HuH-7 (cell line): ENCODE data around the gene RCSD1.

Experiments used
- DNase-seq: peaks from one replicate; pipeline ENCODE4 v3.0.0; 2011; ENCODE audit warnings: low spot score

RCSD1 gene

DNA sequence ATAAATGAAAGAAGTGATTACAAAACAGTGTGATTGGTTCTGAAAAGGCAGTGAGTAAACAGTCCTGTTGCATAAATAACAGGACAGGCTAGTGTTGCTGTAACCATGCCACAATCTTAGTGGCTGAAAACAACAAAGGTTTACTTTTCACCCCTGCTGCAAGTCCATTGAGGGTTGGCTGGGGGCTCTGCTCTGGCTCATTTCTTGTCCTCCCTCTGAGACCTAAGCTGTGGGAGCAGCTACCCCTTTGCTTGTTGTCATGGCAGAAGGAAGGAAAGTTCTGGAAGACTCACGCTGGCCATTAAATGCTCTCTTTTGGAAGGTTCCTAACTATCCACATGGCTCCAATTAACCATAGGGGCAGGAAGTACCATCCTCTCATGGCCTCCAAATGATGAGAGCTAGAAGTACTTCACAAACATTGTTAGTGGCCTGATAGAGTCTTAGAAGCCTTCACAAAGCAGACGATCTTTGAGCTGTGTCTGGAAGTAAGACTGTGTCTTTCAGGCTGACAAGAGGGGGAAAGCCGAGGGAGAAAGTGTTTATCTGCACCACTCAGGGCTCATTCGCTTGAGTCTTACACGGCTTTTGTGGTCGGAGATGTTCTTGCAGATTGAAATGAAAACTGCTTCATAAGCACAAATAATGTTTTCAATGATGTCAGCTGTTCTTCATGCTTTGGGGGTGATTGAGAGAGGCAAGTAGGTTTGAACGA lies 11.9 kb downstream of the RCSD1 start:
- no peak for DNase-seq

DNA sequence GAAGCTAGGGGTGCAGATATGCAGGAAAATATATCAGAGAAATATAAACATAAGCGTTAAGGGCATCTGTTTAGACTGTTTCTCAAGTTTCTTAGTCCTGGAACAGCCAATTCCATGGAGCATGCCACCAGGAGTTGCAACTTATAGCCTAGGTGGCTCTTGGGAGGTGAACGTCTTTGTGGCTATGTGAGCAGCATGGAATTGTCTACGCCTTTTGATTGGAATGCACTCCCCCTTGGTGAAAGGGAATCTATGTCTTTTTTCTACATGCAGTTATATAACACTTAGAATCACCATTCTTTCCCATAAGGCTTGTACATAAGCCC lies 12.4 kb downstream of the RCSD1 start:
- no peak for DNase-seq

DNA sequence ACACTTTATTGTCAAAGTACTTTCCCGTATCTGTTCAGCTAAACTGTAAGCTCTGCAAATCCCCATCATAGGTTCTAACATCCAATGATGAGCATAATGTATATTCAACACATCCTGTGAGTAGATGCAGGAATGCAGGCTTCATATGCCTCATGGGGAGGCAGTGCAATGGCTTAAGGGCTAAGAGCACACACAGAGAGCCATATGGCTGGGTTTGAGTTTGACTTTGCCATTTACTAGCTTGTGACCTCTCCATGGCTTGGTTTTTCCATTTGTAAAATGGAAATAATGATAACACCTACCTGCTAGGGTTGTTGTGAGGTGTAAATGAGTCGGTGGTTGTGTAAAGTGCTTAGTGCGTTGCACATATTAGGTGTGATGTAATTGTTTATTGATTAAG lies 13.4 kb downstream of the RCSD1 start:
- no peak for DNase-seq

DNA sequence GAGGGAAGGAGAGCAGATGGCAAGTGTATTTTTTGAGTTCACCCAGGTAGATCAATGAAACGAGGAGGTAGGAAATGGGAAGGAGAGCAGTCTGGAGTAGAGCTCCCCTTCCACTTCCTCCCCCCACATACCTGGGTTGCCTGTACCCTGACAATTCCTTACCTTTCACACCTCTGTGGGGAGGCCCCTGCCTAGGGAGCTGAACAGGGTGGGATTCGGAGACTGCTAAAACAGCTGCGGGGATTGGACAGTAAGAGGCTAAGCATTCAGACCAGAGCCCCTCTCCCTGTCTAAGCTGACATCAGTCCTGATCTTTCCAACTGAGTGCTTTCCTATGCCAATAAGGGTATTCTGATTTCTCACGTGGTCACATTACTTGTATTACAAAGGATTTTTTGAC lies 14.5 kb downstream of the RCSD1 start:
- no peak for DNase-seq

DNA sequence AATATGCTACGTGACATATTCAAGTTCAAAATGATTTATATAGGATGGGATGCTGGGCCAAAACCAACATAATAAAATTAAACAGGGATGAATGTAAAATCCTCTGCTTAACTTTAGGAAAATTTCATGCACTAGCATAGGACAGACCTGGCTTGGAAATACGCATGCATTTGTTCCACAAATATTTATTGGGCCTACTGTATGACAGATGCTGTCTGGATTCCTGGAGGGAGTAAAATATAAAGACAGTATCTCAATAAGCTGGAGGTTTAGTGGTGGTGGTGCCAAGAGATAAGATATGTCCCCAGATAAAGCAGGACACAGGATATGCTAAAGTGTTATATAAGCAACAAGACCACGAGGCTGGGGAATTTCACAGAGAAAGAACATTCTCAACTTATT lies 15.1 kb downstream of the RCSD1 start:
- DNase-seq, result no peak

DNA sequence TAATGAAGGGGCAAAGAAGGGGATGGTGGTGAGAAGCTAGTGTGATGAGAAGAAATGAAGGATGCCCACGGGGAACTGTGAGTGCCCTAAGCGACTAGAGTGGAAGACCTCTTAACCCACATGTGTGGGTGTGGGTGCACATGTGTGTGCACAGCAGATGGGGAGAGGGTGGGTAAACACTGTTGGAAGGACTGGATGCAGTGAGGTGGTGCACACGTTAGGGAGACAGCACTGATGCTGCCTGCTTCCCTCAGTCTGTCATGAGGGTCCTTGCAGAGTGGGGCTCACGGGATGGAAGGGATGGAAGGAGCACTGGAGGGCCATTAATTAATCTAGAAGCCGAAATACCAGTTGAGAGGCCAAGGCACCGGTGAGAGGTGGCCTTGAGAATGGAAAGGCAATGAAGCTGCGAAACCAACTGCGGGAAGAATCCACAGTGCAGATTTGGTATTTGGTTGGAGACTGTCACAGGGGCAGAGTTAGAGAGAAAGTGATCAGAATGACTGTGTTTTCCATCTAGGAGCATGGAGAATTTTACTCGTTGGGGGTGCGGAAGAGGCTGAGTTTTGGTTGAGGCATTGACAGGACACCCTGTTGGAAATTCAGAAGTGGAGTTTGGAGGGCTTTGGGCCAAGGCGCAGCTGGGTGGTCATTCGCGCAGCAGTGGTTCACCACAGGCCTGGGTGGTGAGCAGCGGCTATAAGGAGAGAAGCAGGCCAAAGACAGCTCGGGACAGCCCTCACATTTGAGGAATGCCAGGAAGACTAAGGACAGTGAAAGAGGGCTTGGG lies 15.8 kb downstream of the RCSD1 start:
- no peak for DNase-seq

DNA sequence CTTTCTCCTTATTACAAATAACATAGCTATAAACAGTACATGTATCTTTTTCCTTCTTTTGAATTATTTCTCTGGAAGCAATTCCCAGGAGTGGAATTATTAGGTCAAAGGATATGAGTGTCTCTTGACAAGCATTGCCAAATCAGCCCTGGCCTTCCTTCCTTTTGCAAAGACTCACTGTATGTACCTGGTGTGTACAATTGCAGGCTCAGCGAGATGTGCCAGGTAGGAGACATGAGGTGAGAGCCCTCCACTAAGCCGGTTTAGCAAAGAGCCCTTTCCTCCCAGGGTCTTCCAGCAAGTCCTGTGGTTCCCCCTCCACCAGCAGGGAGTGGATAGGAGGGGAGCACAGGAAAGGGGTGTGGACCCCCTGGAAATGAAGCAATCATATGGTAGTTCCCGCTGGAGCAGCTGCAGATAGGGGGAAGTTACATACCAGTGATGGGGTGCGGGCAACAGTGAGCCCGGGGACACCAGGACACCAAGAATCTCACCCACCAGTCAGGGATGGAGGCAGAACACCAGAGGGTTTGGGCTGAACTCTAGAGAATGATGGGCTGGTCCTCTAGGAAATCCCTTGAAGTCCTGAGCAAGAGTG lies 18.3 kb downstream of the RCSD1 start:
- no peak for DNase-seq

DNA sequence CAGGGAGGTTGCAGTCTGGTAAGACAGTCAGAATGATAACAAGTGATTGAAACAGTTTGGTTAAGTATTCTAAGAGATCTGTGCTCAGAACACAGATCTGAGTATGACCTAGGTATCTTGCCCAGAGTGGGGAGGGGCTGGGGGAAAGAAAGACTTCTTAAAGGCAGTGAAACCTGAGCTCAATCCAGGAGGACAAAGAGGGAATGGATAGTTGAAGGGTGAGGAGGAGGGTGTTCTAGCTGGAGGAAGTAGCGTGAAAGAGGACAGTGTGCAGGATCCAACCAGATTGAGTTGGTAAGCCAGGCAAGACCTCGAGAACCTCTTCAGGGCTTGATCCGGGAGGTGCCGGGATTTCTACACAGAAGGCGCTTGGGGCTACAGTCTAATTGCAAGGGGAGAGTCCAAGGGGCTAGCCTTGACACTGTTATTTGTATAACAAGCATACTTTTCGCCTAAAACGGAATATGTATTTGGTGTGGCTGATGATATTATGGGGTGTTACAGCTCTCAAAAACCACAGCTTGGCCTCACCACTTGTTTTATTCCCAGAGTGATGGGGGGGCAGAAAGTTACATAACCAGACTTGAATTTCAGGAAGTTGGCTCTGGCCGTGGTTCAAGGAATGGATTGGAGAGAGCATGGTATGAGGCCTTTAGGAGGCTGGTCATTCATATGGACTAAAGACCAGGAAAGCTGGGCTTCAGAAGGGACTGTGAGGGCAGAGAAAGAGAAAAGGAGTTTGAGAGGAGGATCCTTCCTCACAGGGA lies 19.1 kb downstream of the RCSD1 start:
- DNase-seq, result no peak

DNA sequence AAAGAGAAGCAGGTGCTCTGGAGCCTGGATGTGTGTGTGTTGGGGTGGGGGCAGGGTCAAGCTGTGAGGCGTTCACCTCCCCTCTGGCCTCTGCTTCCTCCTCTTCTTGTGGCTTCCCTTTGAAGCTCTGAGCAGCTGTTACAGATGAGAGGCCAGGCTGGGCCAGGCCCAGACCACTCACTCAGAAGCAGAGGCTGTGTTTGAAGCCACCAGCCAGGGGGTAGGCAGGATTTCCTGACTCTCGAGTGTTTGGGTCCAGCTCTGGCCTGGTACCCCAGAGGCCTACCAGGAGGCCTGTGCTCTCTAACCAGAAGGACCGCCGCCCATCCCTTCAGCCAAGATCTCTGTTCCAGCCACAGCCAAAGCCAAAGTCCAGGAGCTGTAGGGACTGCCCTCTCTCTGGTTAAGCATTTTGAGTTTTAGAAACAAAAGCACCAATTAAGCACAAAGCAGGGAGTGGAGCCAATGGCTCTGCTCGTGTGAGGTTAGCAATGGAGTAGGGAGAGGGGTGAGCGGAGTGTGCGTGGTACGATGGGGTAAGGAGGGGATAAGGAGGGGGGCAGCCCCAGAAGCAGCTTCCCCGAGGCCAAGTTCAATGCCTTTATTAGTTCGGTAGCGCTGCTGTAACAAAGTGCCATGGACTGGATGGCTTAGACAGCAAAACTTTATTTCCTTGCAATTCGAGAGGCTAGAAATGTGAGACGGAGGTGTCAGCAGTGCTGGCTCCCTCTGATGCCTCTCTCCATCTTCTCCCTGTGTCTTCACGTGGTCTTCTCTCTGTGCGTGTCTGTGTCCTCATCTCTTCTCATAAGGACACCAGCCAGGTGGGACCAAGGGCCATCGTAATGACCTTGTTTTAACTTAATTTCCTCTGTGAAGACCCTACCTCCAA lies 20.5 kb downstream of the RCSD1 start:
- no peak for DNase-seq

DNA sequence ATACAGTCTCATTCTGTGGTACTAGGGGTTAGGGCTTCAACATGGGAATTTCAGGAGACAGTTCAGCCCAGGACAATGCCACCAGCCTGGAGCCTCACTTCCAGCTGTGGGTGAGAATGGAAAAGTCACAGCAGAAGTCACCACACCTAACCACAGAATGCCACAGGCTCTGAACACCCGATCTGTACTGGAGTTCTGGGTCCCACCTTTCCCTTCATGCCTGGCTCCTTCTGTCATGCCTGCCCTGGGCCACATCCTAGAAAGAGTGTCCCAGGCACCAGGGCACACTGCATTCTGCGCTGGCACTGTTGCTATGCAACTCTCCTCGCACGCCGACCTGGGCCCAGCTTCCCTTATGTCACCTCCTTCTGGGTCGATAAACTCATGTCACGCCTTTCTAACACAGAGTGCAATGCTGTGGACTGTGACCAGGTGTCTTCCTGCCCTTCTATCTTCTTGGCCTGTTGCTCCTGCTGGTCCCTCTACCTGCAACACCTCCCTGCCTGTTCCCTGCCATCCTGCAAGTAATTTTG lies 21.2 kb downstream of the RCSD1 start:
- no peak for DNase-seq

DNA sequence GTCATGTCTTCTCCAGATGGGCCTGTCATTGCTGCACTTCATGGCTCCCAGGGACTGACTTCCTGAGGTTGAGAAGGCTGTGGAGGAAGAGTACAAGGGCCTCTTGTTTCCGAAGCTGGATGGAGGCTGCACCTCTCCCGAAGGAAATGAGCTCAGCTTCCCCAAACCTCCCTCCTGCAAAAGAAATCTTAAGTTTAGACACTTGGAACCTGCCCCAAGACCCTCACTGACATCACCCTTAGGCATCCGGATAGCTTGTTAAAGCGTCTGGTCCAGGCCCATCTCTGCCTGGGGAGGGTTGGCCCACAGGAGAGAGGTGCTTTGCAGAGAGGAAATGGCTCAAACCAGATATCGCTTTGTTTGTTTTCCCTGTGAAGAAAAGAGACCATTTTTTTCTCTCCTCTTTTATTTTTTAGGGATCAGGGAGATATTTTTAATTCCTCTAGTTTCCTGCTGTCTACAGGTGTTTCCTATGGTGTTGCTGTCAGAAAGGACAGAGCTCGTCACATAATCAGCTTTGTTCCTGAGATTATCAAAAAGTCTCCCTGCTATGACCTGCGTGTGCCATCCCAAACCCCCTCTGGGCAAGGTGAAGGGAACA lies 25.0 kb downstream of the RCSD1 start:
- no peak for DNase-seq

DNA sequence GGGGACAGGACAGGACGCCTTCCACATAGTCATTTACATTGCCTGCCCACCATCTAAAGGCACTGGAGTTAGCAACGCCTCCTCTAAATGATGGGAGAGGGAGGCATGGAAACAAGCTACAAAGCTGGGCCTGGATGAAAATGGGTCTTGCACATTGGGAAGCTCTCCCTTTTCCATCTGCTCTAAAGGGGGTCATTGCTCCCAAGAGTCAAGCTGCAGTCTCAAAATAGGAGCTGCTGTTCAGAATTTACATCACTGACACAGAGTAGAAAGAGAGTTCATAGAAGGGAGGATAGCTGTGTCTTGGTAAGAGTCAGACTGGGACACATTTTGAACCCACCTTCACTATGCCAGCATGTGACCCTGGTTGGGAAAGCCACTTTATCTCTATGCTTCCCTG lies 26.6 kb downstream of the RCSD1 start:
- no peak for DNase-seq

DNA sequence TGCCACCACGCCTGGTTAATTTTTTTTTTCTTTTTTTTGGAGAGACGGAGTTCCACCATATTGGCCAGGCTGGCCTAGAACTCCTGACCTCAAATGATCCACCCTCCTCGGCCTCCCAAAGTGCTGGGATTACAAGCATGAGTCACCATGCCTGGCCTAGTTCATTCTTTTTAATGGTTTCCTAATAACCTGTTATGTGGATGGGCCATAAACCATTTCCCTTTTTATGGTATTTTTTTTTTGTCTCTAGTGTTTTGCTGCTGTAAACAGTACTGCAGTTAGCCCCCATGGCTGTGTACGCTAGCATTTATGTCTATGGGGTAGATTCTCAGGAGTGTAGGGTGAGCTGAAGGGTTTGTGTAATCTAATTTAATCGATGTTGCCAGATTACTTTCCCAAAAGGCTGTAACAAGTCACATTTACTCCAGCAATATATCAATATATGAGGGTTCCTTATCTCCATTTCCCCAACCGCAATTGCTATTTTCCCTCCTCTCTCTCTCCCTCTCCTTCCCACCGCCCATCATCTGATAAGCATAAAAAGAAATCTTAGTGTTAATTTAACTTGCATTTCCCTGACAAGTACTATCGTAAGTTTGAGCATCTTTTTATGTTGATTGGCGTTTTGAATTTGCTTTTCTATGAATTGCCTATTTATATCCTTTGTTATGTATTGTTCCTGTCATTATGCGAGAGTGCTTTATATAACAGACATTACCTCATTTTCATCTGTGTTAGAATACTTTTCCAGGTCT lies 28.7 kb downstream of the RCSD1 start:
- no peak for DNase-seq

DNA sequence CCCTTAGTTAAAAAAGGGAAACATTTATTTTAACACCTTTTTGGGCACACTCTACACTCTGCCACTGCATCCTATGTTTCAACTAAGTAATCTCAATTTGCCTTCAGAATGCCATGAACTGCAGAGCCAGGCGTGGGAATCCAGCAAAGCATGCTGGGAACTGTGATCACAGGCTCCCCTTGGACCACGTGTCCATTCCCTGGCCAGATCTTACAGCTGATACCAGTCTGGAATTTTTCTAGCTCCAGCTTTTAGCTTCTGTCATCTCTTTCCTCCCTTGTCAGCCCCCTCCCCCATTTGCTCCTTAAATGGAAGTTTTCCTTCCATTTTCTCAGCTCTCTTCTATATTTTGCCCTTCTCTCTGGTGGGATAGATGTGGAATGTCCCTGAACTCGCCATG lies 29.4 kb downstream of the RCSD1 start:
- DNase-seq, result no peak

DNA sequence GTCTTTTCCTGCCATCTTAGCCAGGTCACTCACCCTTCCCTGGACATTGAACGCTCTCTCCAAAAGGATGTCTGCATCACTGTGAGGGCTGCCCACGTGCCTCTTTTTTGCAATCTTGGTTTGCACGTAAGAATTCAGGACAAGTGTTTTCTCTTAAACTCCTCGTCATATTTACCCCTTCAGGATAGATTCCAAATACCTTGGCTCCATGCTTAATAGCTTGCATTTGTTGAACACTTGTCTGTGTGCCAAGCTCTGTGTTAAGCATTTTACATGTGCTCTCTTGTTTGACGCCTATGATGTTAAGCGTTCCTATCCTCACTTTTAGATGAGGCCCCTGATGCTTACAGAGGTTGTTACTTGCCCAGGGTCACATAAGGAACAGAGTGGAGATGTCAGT lies 29.8 kb downstream of the RCSD1 start:
- DNase-seq, result no peak

DNA sequence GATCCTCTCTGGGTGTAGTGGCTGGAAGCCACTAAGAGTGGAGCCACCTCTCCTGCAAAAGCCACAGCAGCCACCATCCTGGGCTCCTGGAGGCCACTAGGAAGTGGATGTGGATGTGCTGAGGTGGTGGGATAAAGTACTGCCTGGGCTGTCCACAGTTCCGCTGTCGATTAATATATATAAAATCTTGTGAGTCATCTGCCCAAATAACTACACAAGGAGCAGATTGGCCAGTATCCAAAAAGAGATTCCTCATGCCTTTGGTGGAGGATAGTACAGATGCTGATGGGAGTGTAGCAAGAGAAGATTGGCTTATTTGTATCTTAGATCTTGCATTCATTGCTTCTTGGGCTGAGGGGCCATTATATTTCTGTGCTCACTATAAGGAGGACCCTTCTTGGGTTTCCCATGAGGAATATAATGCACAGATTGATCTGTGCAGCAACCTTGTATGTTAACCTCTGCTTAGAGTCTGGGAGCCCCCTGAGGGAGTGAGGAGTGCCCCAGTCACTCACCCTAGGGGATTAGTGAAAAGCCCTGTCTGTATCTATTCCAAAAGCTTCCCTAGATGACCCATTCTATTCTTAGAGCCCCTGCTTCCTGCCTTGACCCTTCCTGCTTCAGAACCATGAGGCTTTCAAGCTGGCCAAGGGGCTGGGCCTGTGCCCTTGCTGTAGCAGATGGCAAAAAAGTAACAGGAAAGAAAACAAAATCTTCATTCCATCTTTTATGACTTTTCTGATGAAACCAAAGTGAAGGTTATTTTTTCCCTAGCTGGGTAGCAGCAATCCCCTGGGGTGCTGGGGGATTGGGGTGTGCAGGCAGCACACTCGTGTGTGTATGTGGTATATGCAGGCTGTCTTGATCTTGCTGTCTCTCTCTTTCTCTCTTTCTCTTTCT lies 31.7 kb downstream of the RCSD1 start:
- DNase-seq, result no peak

DNA sequence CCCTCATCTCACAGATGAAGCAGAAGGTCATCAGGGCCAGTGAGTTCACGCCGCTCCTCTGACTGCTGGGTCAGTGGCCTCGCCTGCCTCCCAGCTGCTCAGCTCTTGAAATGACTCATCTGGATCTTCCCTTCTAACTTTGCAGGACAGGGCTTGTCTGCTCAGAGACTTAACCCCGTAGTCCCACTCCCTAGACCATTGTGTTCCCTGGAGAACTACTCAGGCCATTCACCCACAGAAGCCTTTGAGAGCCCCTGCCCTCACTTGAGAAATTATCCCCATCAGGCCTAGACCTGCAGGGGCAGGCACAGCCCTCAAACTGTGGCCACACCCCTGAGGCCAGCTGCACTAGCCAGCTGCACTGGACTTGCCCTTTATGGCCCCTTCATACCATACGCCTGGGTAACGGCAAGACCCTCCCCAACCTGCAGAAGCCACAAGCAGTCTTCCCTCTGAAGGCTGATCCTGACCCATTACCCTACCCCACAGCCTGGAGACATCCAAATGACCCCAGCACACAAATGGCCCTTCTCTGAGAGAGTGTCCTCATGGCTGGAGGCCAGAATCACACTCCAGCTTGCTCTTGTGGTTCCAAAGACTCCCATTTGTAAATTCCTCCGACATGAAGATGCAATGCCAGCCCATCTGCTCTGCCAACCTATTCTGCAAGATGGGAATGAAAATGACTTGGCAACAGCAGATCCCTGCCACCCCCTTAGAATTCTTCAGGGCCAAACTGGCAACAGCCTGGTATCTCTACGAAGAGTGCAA lies 33.2 kb downstream of the RCSD1 start:
- DNase-seq, result no peak

DNA sequence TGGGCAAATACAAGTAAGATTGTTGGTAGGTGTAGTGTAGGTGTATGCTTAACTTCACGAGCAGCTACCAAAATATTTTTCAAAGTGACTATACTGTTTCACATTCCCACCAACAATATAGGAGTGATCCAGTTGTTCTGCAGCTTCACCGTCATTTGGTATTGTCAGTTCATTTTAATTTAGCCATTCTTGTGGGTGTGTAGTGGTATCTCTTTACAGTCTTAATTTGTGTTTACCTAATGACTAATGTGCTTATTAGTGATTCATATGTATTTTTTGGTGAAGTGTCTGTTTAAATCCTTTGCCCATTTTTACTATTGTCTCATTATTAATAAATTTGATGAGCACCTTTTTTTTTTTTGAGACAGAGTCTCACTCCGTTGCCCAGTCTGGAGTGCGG lies 35.4 kb downstream of the RCSD1 start:
- DNase-seq, result no peak

DNA sequence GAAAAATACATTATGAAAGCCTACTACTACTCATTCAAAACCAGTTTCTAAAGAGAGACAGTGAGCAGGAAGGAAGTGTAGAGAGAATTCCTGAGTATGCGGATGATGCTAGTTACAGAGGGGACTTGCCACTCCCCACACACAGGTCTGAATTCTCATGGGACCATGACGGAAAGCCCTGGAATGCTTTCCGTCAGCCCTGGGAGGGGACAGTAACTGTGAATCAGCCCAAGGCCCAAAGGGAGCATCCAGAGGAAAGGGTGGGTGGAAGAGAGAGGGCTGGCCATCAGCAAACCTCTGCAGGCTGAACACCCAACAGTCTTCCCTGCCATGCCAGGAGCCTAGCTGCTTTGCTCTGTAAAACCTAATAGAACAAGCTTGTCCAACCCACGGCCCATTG lies 36.4 kb downstream of the RCSD1 start:
- no peak for DNase-seq
